HepG2 (cell line): ENCODE measurements around the gene SLC22A23. TPM values are rescaled to one million over a fixed set of nuclear protein-coding genes. Genes with fewer than 3 reads are reported as not detected.

Experiments used
- AKAP8 ChIP-seq: sonication (generic); formaldehyde crosslinking; IDR thresholded peaks from 2 replicates; pipeline ENCODE4 v1.5.1; 2020; ENCODE audit warnings: mild to moderate bottlenecking, missing genetic modification reagents
- CHD4 ChIP-seq: fragments of 200-600 bp; sonication (generic); IDR thresholded peaks from 2 replicates; pipeline ENCODE4 v1.7.0; 2017; ENCODE audit warnings: mild to moderate bottlenecking, low read length, borderline replicate concordance
- DPF2 ChIP-seq: sonication (generic); formaldehyde crosslinking; IDR thresholded peaks from 2 replicates; pipeline ENCODE4 v1.4.0; 2020; ENCODE audit warnings: mild to moderate bottlenecking, low read depth, missing genetic modification reagents, borderline replicate concordance
- FOXK1 ChIP-seq: sonication (generic); formaldehyde crosslinking; IDR thresholded peaks from 2 replicates; pipeline ENCODE4 v1.4.0; 2020; ENCODE audit warnings: low read depth, missing genetic modification reagents, borderline replicate concordance
- GABPA ChIP-seq, 2 experiments: IDR thresholded peaks; 2 replicates each; pipeline ENCODE4 v1.6.1; 2011 to 2016; ENCODE audit warnings: low read depth in 2 of 2, low read length in 1 of 2, missing biosample characterization in 1 of 2, missing genetic modification characterization in 1 of 2
- KLF6 ChIP-seq: IDR thresholded peaks from 2 replicates; pipeline ENCODE4 v1.8.0; 2016; ENCODE audit warnings: missing biosample characterization, missing genetic modification reagents
- NONO ChIP-seq, 2 experiments: fragments of 450-650 bp in 1 of 2; sonication (generic) in 1 of 2; formaldehyde crosslinking in 1 of 2; IDR thresholded peaks in 1 of 2; conservative IDR thresholded peaks in 1 of 2; 2 replicates each; pipeline versions ENCODE4 v1.6.1 to v1.8.0; 2017 to 2022; ENCODE audit warnings: mild to moderate bottlenecking in 1 of 2, missing genetic modification reagents in 1 of 2, moderate library complexity in 1 of 2
- RFXANK ChIP-seq: IDR thresholded peaks from 2 replicates; pipeline ENCODE4 v1.6.1; 2016
- SALL2 ChIP-seq: sonication (generic); formaldehyde crosslinking; IDR thresholded peaks from 2 replicates; pipeline ENCODE4 v1.8.1; 2023; ENCODE audit warnings: mild to moderate bottlenecking, missing genetic modification reagents, inconsistent platforms
- SAP130 ChIP-seq: IDR thresholded peaks from 2 replicates; pipeline ENCODE4 v1.6.1; 2016; ENCODE audit warnings: low read depth
- SKIL ChIP-seq: sonication (generic); formaldehyde crosslinking; IDR thresholded peaks from 2 replicates; pipeline ENCODE4 v1.8.0; 2022; ENCODE audit warnings: missing genetic modification reagents, mild to moderate bottlenecking, moderate library complexity, borderline replicate concordance
- ZKSCAN8 ChIP-seq: IDR thresholded peaks from 2 replicates; pipeline ENCODE4 v1.6.1; 2016; ENCODE audit warnings: borderline replicate concordance, missing genetic modification reagents, missing compliant biosample characterization
- ZNF256 ChIP-seq: sonication (generic); formaldehyde crosslinking; conservative IDR thresholded peaks from 2 replicates; pipeline ENCODE4 v1.4.0; 2020; ENCODE audit warnings: missing genetic modification reagents
- ZNF282 ChIP-seq: fragments of 450-650 bp; IDR thresholded peaks from 2 replicates; pipeline ENCODE4 v1.6.1; 2018; ENCODE audit not compliant: partially characterized antibody
- ZNF619 ChIP-seq: sonication (generic); formaldehyde crosslinking; IDR thresholded peaks from 2 replicates; pipeline ENCODE4 v1.4.0; 2020; ENCODE audit warnings: mild to moderate bottlenecking, missing genetic modification reagents
- ZNF746 ChIP-seq: sonication (generic); formaldehyde crosslinking; IDR thresholded peaks from 2 replicates; pipeline ENCODE4 v1.8.0; 2022; ENCODE audit warnings: mild to moderate bottlenecking, missing genetic modification reagents
- polyA plus RNA-seq, 8 experiments: library from polyadenylated mRNA; depleted of rRNA in 3 of 8; stranded (reverse) in 7 of 8; unstranded in 1 of 8; fragments of >200 nt; fragmentation: Illumina TruSeq in 4 of 8; extraction: Trizol in 4 of 8; gene quantifications; 2 replicates each; pipeline versions ENCODE4 v1.2.1 to v1.2.3, GENCODE V29; 2011 to 2016; ENCODE audit warnings: low read depth in 4 of 8, missing spikeins in 1 of 8, mixed read lengths in 1 of 8; ENCODE audit not compliant: insufficient read depth in 1 of 8
- total RNA-seq, 5 experiments: library from RNA; depleted of rRNA; stranded (reverse); fragments of >200 nt; fragmentation: Illumina TruSeq; extraction: Trizol; gene quantifications; 2 replicates each; pipeline ENCODE4 v1.2.3, GENCODE V29; 2016; ENCODE audit warnings: low read depth in 1 of 5
- TF ChIP-seq, protein P1 (sequence below): sonication (generic); formaldehyde crosslinking; IDR thresholded peaks from 2 replicates; pipeline ENCODE4 v1.5.0; 2020; ENCODE audit warnings: mild to moderate bottlenecking, missing genetic modification reagents, borderline replicate concordance
- TF ChIP-seq, protein P2 (sequence below): sonication (generic); IDR thresholded peaks from 2 replicates; pipeline ENCODE4 v1.6.1; 2016; ENCODE audit warnings: low read depth, borderline replicate concordance
- TF ChIP-seq, protein P3 (sequence below): sonication (generic); formaldehyde crosslinking; IDR thresholded peaks from 2 replicates; pipeline ENCODE4 v1.4.0; 2020; ENCODE audit warnings: mild to moderate bottlenecking, missing genetic modification reagents

Gene SLC22A23
- total and polyA plus RNA-seq, 2 of the 13 experiments (the other 11 are each of a cell fraction or from before 2014, with no cell fraction given): 11.8 to 17.5 TPM

DNA sequence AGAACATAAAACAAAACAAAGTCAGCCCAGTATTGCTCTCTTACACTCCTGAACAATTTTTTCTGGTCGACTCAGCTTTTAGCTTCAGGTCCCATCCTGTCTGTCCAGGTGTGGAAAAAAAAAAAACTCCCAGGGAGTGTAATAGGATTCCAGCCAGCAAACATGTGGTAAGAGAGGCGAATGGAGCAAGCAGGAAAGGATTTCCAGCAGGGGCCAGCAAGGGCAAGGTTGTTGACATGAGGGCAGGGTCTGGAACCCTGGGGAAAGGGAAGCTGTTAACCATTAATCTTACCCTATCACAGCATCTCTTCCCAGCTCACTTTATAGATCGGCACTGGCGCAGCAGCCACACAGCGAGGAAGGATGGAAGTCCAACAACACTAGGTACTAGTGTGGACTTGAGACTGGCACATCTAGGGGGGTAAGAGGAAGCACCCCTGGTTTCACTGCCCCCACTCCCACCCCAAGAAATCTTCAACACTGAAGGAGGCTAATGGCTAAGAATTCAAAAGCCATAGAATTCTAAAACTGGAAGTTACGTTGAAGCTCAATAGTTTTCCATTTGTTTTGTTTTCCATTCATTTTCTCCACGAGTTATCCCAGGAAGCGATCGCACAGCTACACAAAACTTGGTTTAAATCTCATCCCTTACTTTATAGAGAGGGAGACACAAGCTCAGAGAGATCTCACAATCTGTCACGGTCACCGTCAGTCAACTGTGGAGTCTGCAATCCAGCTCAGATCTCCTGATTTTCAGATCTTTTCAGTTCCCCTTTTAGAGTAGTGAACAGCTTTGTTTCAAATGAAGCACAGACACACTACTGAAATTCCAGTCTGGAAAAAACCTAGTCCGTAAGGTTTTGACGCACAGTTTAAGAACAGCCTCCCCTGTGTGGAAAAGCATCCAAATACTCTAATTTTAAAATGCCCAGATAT is 53.3 kb downstream of the SLC22A23 start (continued):
- TF ChIP-seq FOXK1 (peak; percentile 98), ZNF282 (no peak), AKAP8 (CRISPR knock-in tag) (peak; percentile 89; the same call in 1 of the 2 replicates), SAP130 (CRISPR knock-in tag) (peak; percentile 97), SKIL (CRISPR knock-in tag) (peak; percentile 93), GABPA (IDR thresholded peaks at IDR 0.05; ENCODE audit: low read depth, low read length) (no peak), GABPA (CRISPR knock-in tag; IDR thresholded peaks at IDR 0.05; ENCODE audit: low read depth) (peak; percentile 55), NONO (IDR thresholded peaks at IDR 0.05) (no peak), NONO (CRISPR knock-in tag; conservative IDR thresholded peaks at IDR 0.05) (peak; percentile 94), ZNF746 (peak; percentile 97), ZNF619 (CRISPR knock-in tag) (no peak), CHD4 (0 out of 2 replicates have a peak, but pooled peaks have one; percentile 61), KLF6 (CRISPR knock-in tag) (peak; percentile 95; the same call in 1 of the 2 replicates), DPF2 (CRISPR knock-in tag) (peak; percentile 95), SALL2 (0 out of 2 replicates have a peak, but pooled peaks have one; percentile 74), RFXANK (peak; percentile 77), ZNF256 (CRISPR knock-in tag) (no peak), ZKSCAN8 (peak; percentile 95; the same call in 1 of the 2 replicates)
- TF ChIP-seq, protein P1, sequence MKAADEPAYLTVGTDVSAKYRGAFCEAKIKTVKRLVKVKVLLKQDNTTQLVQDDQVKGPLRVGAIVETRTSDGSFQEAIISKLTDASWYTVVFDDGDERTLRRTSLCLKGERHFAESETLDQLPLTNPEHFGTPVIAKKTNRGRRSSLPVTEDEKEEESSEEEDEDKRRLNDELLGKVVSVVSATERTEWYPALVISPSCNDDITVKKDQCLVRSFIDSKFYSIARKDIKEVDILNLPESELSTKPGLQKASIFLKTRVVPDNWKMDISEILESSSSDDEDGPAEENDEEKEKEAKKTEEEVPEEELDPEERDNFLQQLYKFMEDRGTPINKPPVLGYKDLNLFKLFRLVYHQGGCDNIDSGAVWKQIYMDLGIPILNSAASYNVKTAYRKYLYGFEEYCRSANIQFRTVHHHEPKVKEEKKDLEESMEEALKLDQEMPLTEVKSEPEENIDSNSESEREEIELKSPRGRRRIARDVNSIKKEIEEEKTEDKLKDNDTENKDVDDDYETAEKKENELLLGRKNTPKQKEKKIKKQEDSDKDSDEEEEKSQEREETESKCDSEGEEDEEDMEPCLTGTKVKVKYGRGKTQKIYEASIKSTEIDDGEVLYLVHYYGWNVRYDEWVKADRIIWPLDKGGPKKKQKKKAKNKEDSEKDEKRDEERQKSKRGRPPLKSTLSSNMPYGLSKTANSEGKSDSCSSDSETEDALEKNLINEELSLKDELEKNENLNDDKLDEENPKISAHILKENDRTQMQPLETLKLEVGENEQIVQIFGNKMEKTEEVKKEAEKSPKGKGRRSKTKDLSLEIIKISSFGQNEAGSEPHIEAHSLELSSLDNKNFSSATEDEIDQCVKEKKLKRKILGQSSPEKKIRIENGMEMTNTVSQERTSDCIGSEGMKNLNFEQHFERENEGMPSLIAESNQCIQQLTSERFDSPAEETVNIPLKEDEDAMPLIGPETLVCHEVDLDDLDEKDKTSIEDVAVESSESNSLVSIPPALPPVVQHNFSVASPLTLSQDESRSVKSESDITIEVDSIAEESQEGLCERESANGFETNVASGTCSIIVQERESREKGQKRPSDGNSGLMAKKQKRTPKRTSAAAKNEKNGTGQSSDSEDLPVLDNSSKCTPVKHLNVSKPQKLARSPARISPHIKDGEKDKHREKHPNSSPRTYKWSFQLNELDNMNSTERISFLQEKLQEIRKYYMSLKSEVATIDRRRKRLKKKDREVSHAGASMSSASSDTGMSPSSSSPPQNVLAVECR (CRISPR knock-in tag): peak; percentile 72; the same call in 1 of the 2 replicates
- TF ChIP-seq, protein P2, sequence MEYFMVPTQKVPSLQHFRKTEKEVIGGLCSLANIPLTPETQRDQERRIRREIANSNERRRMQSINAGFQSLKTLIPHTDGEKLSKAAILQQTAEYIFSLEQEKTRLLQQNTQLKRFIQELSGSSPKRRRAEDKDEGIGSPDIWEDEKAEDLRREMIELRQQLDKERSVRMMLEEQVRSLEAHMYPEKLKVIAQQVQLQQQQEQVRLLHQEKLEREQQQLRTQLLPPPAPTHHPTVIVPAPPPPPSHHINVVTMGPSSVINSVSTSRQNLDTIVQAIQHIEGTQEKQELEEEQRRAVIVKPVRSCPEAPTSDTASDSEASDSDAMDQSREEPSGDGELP: peak; percentile 94
- TF ChIP-seq, protein P3, sequence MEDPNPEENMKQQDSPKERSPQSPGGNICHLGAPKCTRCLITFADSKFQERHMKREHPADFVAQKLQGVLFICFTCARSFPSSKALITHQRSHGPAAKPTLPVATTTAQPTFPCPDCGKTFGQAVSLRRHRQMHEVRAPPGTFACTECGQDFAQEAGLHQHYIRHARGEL (CRISPR knock-in tag): no peak
